HG03095 (cell line): ENCODE results near the gene CCDC14.
"Not testable (repeated sequence)": the region's sequence is repeated elsewhere in the genome, so short reads cannot be mapped to it uniquely, and the experiment has no call there.

Experiments
- ATAC-seq: cut with Tn5 transposase; IDR thresholded peaks from one replicate; pipeline ENCODE4 v1.9.1; 2021; ENCODE audit warnings: moderate library complexity; ENCODE audit not compliant: unreplicated experiment

Gene CCDC14

DNA sequence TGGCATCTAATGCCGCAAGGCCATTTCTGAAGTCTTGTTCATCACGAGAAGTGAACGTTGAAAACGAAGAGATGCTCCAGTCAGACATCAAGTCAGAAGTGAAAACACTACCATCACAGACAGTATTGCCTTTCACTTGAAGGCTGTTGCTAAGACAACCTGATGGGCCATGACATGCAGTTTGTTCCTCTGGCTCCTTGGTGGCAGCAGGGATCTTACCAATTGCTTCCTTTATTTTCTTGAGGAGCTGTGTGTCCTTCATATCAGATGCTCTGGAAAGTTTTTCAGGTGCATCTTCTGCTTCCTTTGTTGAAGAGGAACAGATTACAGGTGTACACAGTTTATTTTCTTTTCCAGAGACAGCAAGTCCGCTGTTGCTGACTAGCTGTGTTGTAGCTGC, 46.2 kb downstream of the CCDC14 start:
- ATAC-seq: no peak

DNA sequence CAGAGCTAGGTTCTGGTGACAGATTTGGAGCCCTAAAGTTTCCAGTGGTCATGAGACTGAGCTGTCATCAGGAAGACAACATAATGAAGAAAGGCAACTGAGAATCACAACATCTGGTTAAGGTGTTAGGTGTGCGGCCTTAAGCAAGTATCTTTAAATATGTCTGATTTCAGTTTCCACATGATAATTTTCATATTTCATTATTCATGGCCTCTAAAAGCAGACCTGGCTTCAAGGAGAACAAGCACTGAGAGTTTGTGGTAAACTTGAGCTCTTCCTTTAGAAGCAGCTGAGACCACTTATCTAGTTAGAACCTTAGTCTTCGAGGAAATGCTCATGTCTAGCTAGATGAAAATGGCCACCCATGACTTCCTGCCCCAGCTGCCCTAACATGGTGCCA, 51.2 kb downstream of the CCDC14 start:
- peak; percentile 86 for ATAC-seq

DNA sequence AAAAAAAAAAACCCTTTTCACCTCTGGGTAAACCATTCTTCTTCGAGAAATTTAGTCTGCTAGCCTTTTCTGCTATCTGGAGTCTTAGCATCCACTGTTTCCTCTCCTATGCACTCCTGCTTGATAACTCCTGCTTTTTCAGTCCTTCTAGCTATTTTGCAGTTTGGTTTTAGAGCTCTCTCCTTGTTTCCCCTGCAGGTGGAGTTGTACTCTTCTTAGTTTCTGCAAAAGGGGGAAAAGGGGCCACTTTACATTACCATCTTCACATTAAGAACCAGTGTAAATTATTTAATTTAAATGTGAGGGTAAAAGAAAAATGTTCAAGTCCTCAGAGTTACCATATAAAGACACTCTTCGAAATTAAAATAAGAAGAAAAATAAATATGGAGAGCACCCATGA, 53.3 kb downstream of the CCDC14 start:
- no peak for ATAC-seq

DNA sequence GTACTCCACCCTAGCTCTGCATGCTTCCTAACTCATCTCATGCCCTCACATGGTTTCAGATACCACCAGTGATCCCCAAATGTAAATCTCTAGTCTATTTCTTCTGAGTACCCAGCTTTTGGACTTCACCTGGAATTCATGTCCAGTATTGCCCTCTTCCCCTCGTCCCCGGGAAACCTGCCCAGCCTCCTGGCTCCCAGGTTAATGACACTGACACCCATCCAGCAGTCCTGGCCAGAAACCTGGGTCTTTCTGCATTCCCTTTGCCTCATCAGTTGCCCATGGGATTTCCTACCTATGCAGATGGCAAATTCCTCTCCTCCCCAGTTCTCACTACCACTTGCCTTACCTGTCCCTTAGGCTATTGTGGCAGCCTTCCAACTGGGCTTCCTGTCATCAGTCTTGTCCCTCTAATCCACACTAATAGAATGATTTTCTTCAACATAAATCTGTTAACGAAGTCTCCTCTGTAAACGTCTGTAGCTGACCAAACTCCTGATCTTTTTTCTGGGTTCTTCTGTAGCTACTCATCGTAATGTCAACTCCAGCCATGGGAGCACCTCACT, 61.6 kb downstream of the CCDC14 start:
- ATAC-seq: no peak

- no peak for ATAC-seq
These were observed 68.0 kb downstream of the CCDC14 start for GRCh38 chr3:123893012-123893411.

DNA sequence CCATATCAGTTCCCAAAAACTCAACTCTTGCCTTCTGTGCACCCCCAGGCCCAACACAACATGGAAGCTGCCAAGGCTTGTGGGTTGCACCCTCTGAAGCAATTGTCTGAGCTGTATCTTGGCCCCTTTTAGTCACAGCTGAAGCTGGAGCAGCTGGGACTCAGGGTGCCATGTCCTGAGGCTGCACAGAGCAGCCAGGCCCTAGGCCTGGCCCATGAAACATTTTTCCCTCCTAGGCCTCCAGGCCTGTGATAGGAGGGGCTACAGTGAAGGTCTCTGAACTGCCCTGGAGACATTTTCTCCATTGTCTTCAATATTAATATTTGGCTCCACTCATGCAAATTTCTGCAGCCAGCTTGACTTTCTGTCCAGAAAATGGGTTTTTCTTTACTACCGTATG, 68.8 kb downstream of the CCDC14 start:
- no peak for ATAC-seq

DNA sequence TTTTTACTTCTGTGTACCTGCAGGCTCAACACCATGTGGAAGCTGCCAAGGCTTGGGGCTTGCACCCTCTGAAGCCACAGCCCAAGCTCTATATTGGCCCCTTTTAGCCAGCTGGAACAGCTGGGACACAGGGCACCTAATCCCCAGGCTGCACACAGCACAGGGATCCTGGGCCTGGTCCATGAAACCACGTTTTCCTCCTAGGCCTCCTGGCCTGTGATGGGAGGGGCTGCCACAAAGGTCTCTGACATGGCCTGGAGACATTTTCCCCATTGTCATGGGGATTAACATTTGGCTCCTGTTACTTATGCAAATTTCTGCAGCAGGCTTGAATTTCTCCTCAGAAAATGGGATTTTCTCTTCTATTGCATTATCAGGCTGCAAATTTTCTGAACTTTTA, 70.0 kb downstream of the CCDC14 start:
- not testable (repeated sequence) for ATAC-seq

- ATAC-seq: not testable (repeated sequence)
These were observed 70.9 kb downstream of the CCDC14 start for GRCh38 chr3:123890162-123890561.

GRCh38 chr3:123884993-123885392, 76.0 kb downstream of the CCDC14 start:
- no peak for ATAC-seq

- ATAC-seq: no peak
These were observed 76.7 kb downstream of the CCDC14 start, which contains the start of gene MYLK for GRCh38 chr3:123884203-123884831. Gene MYLK, minus strand, starts transcription at chr3:123884332. Its CDS starts 90,491 bp downstream, at chr3:123793841.

- ATAC-seq: no peak
These were observed 77.3 kb downstream of the CCDC14 start for GRCh38 chr3:123883701-123884202.

GRCh38 chr3:123883111-123883510, 77.9 kb downstream of the CCDC14 start:
- ATAC-seq: no peak

GRCh38 chr3:123881771-123882170, 79.3 kb downstream of the CCDC14 start:
- no peak for ATAC-seq

GRCh38 chr3:123880998-123881561, 79.9 kb downstream of the CCDC14 start:
- no peak for ATAC-seq

- ATAC-seq: no peak
These were observed 82.2 kb downstream of the CCDC14 start for GRCh38 chr3:123878807-123879206.

DNA sequence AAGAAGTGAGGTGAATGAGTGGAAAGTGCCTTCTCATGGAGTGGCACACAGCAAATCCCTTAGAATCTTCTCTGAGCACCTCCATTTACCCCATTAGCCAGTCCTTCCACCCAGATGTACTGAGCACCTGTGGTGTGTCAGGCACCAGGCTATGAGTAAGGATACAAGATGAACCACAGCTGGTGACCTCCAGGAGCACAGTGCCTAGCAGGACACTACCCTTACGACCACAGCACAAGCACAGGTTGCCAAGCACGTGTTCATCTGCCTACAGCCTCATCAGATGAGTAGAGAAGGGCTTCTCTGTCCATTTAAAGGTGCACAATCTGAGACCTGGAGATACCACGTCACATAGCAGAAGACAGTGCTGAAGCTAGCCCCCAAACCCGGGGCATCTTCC, 83.1 kb downstream of the CCDC14 start:
- no peak for ATAC-seq

- no peak for ATAC-seq
These were observed 83.6 kb downstream of the CCDC14 start for GRCh38 chr3:123877466-123877865.

- no peak for ATAC-seq
These were observed 84.2 kb downstream of the CCDC14 start for GRCh38 chr3:123876858-123877257.

DNA sequence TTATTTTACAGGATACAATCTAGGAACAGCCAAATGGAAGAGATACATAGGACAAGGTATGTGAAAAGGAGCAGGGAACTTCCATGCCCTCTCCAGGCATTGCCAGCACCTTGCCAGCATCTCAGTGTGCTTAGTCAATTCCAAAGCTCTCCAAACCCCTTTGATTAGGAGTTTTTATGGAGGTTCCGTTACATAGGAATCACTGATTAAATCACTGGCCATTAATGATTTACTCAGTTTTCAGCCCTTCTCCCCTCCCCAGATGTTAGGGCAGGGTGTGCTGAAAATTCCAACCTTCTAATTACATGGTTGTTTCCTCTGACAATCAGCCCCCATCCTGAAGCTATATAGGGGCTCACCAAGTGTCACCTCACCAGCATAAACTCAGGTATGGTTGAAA, 88.4 kb downstream of the CCDC14 start:
- no peak for ATAC-seq

- no peak for ATAC-seq
These were observed 89.1 kb downstream of the CCDC14 start for GRCh38 chr3:123871946-123872345.

GRCh38 chr3:123870033-123870432, 91.0 kb downstream of the CCDC14 start:
- no peak for ATAC-seq

- no peak for ATAC-seq
These were observed 91.9 kb downstream of the CCDC14 start for GRCh38 chr3:123869165-123869564.
